Lung microvascular endothelial cell (primary cell): ENCODE results near the gene RRBP1. TPM values are rescaled to one million over a fixed set of nuclear protein-coding genes. Genes with fewer than 3 reads are reported as not detected.
A peak's percentile ranks its signal among the peaks of the same experiment; 100 is the strongest.

Experiments used
- DNase-seq, 2 donors: peaks; one replicate each; pipeline versions ENCODE4 v3.0.0 to v3.0.0-alpha.2; 2010; ENCODE audit warnings: low read depth in 2 of 2
- total RNA-seq: library from RNA; depleted of rRNA; stranded (reverse); fragments of >200 nt; gene quantifications from 2 replicates; pipeline ENCODE4 v1.2.1, GENCODE V29; 2014

Gene RRBP1
- total RNA-seq, 1 donor from 2014 or later, result 61.5 TPM

GRCh38 chr20:17647391-17648314 is 34.4 kb downstream of the RRBP1 start:
- no peak for DNase-seq

DNA sequence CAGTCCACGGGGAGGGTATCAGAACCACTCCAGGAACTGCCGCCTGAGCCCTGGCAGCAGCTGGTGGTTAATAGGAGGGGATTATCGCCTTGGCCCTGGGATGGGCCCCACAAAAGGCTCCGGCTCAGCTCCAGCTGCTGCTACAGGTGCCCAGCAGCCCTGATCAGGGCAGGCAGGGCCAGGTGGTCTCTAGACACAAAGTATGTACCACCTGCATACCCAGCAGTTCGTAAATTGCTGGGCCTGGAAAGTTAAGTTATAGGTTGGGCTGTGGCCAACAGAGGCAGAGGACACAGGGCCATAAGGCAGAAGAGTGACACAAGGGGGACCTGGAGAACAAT is 35.1 kb downstream of the RRBP1 start:
- no peak for DNase-seq

DNA sequence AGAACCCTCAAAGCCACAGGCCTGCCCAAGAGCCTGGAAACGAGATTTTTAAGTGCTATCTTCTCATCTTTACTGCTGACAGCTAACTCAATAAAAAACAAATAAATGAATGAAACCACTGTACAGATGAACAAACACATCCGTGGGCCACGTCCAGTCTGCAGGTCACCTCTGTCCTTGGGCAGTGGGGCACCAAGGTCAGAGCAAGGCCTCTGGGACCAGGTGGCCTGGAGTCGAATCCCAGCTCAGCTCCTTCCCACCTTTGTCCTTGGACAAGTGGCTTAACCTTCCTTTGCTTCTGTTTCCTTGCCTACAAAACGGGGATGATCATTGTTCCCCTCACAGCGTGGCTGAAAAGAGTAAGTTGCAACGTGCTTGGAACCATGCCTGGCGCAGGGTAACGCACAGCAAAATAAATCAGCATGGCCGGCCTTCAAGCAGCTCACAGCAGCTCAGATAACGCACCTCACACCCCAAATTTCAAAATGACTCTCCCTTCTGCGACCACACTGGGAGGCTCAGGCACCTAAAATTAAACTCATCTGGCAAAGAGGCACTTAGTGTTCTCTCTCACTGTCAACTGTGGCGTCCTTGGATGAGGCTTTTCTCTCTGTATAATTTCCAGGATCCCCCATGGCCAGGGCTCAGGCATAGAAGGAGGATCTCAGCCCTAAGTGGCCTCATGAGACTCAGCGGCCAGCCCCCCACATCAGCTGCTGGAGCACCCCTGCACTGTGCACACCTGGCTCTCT is 35.7 kb downstream of the RRBP1 start:
- no peak for DNase-seq

GRCh38 chr20:17645546-17646208 is 36.4 kb downstream of the RRBP1 start:
- no peak for DNase-seq

DNA sequence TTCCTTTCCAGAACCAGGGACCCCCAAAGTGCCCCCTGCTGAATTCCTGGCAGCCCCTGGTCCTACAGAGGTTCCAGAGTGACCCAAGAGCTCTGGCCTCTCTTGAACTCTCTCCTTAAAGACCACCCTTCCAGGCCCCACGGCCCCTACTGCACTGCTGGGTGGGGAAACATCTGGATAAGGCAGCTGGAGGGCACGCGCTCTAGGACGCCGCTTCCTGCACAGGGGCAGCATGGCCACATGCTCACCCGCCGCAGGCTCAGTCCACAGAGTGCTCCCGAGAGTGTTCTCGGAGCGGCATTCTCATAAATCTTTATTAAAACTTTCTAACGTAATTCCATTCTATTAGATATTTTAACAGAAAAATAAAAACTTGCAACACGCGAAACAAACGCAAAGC is 37.0 kb downstream of the RRBP1 start:
- no peak for DNase-seq

DNA sequence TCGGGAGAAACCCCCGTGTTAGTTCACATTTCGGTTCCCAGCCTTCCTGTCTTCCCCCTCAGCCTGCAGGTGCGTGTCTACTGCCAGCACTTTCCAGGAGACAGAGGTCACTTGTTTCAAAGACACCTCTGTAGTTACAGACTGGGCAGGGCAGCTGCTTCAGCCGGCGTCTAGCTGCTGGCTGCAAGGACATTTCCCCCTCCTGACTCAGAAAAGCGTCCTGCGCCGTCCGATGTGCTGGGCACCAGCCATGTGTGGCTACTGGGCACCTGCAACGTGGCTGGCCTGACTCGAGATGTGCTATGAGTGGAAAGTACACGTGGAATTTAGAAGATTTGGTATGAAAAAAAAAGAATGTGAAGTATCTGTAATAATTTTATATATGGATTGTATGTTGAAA is 37.6 kb downstream of the RRBP1 start:
- DNase-seq, result peak in 1 of 2 donors; percentile 28

GRCh38 chr20:17643531-17644188 is 38.4 kb downstream of the RRBP1 start:
- peak in 1 of 2 donors; percentile 67 for DNase-seq

DNA sequence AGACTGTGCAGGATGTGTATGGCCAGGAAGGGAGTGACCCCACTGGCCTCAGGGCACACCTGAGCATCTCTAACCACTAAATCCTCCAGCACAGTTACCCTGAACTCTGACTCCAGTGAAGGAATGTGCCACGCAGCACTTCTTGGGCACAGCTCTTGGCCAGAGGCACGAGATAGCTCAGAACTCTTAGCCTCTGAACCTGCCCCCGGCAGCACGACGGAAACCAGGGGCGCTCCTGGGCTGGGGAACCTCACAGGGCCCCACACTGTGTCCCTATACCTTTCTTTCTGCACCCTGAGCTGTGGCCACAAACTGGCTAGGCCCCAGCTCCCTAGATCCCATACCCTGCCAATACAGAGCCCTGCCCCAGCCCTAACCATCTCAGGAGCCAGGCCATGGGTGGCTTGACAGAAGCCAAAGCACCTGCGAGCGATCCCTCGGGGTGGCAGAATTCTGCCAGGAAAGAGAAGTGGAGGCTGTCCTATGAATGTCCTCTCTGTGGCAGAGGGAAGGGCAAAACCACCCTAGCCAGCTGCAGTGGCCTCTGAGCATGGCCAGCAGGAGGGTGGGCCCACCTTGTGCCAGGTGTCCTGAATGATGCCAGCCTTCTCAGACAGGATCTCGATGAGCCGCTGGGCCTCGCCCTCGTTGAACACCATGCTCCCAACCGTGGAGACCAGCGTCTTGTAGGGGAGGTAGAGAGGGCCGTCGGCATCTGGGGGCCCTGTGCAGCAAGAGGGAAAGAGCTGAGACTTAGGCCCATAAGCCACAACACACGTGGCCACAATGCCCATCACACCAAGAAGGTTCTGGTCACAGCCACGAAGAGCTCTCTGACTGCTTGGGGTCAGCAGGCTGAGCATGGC is 39.4 kb downstream of the RRBP1 start:
- no peak for DNase-seq

DNA sequence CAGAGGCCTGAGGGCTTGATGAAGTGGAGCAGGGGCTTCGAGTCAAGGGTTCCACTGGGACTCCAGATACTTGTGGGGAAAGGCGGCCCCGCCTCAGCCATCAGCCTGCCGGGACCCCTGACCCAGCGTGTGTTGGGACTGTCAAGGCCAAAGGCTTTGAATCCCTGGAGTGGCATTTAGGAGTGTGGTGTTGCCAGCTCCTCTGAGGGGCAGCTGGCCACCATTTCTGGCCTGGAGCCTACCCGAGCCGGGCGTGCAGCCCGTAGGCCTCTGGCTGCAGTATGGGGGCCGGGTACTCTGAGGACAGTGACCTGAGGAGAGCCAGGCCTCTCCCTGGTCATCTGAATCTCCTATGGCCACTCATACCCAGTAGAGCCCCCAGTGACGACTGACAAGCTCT is 40.0 kb downstream of the RRBP1 start:
- DNase-seq, result no peak

DNA sequence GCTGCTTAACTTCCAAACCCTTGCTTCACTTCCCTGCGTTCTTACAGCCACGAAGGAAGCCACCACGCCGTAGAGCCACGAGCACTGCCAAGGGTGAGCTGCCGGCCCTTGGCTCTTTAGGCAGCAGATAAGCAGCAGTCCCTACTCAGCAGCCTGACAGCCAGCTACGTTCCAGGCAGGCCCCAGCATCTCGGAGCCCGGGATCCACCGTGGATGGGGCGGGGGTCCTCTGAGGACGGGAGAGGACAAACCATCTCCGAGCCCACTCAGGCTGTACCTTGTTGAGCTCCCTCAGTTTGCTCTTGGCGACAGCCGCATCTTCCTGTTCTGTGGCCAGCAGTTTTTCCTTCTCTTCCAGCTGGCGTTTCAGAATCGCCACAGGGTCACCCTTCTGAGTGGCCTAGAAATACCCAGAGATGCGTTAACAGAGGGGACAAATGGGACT is 40.5 kb downstream of the RRBP1 start:
- no peak for DNase-seq

- no peak for DNase-seq
Observed at GRCh38 chr20:17640875-17641378, 41.1 kb downstream of the RRBP1 start.

GRCh38 chr20:17640146-17640874 is 41.7 kb downstream of the RRBP1 start:
- DNase-seq, result no peak

DNA sequence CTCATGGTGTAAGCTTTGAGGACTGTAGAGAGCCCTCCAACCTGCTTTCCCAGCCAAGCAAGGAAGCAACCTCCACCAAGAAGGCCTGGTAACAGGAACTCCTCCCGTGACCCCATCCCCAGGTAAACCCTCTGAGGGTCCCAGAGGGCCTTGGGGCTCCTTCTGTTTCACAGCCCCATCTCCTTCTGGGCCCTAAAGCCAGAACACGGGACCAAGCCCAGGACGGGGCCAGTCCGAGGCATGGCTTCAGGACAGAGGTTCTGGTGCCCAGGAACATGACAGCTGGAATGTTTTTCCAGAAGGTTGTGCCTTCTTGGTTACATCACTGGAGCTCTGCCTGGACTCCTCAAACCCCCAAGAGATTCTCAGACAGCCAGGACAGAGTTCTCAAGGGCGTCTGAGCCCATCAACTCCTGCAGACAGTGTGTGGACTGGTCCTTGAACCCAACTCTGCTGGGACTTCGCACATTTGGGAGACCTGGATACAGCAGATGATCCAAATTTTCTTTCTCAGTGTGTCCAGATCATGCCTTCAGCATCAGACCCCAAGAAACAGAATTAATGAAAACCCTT is 43.1 kb downstream of the RRBP1 start:
- no peak for DNase-seq

DNA sequence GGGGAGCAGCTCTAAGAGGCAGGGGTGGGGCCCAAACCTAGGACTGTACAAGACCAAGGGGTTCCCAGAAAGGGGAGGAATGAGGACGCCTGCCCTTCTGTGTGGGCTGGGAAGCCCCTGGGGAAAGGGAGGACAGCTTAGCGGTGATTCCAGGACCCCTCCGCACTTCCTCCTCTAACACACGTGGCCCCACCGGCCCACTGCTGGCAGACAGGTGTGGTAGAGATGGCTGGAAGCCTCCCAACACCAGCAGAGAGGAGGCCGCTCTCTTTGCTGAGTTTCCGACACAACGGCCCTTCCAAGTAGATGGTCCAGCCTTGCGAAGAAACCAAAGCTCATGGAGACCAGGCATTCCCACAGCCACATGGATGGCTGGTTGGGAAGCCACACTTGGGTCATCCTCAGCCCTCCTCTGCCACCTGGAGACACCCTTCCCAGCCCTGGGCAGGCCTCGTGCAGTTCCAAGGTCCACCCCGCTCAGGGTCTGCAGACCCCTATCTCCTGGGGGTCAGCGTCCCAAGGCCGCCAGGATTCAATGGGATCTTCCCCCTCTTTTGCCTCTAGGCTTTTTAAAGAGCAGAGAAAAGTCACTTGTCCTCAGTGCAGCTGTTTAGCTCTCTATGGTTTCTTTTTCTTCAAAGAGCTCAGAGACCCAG is 43.9 kb downstream of the RRBP1 start:
- no peak for DNase-seq

GRCh38 chr20:17637413-17637780 is 44.6 kb downstream of the RRBP1 start:
- no peak for DNase-seq

DNA sequence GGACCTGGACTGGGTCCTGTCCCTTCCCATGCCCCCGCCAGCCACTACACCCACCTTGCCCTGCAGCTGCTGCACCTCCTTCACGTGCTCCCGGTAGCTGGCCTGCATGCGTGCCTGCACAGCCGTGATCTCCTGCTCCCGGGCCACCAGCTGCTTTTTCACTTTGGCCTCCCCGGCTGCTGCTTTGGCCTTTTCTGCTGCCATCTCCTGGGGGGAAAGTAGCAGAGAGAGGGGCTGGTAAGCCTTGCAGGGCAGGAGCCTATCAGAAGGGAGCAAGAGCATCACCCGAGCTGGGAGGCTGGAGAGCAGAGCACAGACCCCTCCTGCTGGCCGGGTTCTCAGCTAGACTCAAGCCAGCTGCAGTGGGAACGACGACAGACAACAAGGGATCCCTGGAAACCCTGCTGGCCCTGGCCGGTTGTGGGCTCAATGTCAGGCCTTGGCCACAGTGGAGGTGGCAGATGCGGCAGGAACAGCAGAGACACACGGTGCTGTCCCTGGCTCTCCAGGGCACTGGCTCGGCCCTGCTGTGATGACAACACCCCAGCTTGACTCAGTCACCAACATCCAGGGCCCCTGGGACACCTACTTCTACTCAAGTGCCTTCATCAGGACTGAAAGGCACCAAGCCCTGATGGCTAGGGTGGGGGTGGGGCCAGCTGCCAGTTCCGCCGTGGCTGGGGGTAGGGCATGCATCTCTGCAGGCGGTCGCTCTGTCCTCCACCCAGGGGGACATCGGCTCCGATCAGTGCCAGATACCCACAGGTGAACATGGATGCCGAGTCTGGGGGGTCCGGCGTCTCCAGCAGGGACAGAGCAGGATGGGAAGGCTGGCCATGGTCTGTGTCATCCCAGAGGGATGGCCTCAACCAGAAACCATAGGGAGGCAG is 45.3 kb downstream of the RRBP1 start:
- DNase-seq, result no peak

- no peak for DNase-seq
Observed at GRCh38 chr20:17635332-17636244, 46.5 kb downstream of the RRBP1 start.
